Gastroesophageal sphincter (tissue), 3 donors: ENCODE data around the gene ZNF526.

ENCODE experiments used
- POLR2A ChIP-seq, 2 donors: fragments of 450-650 bp; IDR thresholded peaks; one replicate each; pipeline ENCODE4 v1.6.1; 2017; ENCODE audit warnings: antibody characterized with exemption in 2 of 2, mild to moderate bottlenecking in 2 of 2, moderate library complexity in 1 of 2
- TF ChIP-seq, protein P1 (sequence below), 4 experiments: fragments of 200-600 bp in 2 of 4; fragments of 450-650 bp in 2 of 4; sonication (generic) in 1 of 4; IDR thresholded peaks; one replicate each; pipeline ENCODE4 v1.5.1; 2017 to 2019; ENCODE audit warnings: antibody characterized with exemption in 4 of 4, mild to moderate bottlenecking in 2 of 4, moderate library complexity in 2 of 4

DNA sequence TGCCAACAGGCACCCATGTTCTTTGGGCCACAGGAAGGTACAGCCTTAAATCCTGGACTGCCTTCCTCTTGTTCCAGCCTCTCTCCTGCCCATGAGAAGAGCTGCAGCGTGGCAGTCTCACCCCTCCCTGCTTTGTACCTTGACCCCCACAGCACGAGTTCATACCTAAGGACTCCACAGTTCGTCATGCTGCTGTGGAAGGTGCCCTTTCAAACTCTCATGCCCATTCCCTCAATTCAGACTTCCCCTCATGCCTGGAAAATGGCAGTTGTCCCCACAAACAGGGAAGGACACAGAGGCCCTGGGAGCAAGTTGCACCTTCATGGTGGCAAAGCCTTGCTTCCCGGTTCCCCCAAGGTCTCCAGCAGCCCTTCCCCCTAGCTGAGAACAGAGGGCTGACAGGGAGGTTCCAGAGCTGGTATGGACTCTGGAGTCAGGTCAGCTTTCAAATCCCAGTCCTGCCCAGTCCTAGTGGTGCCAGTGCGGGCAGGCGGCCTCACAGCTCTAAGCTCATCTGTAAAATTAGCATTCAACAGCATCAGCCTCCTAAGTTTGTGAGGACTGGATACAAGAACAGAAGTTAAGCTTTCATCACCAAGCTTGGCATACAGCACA, 13.7 kb downstream of the ZNF526 start:
- TF ChIP-seq POLR2A (IDR thresholded peaks at IDR 0.05): no peak
- TF ChIP-seq, protein P1, sequence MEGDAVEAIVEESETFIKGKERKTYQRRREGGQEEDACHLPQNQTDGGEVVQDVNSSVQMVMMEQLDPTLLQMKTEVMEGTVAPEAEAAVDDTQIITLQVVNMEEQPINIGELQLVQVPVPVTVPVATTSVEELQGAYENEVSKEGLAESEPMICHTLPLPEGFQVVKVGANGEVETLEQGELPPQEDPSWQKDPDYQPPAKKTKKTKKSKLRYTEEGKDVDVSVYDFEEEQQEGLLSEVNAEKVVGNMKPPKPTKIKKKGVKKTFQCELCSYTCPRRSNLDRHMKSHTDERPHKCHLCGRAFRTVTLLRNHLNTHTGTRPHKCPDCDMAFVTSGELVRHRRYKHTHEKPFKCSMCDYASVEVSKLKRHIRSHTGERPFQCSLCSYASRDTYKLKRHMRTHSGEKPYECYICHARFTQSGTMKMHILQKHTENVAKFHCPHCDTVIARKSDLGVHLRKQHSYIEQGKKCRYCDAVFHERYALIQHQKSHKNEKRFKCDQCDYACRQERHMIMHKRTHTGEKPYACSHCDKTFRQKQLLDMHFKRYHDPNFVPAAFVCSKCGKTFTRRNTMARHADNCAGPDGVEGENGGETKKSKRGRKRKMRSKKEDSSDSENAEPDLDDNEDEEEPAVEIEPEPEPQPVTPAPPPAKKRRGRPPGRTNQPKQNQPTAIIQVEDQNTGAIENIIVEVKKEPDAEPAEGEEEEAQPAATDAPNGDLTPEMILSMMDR (IDR thresholded peaks at IDR 0.05): no peak
